ENCODE data around the gene UTF1.

DNA sequence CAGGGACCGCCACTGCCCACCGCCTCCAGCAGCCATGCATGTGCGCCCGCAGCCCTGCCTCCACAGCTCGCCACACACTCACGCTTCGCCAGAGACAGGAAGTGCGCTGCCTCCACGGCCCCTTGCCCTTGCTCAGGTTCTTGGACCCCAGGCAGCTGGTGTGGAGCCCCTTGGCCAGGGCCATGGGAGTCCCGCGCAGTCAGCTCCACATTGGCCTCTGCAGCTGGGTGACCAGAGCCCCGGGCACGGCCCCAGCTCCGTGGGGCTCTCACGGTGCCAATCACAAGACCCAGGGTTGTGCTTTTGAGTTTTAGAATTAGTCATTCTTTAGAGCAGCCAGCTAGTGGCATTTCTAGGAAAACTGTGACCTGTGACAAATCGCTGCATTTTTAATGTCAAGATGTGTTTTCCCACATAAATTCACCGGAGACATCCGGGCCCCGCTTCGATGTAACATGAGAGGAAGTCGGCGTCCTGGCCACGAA is 4.3 kb upstream of the UTF1 start:
- TF ChIP-seq POLR2A (IDR thresholded peaks at IDR 0.05; ENCODE audit: low read depth, low read length) (no peak), POLR2AphosphoS5 (IDR thresholded peaks at IDR 0.05; ENCODE audit: low read depth, low read length) (no peak), TAF1 (IDR thresholded peaks at IDR 0.05; ENCODE audit: borderline replicate concordance, low read depth, low read length) (no peak)

Data from GM12892 (cell line).